Measurements from ENCODE around the gene SLC27A1.
"Not testable (repeated sequence)": the region's sequence is repeated elsewhere in the genome, so short reads cannot be mapped to it uniquely, and the experiment has no call there.

SLC27A1 gene

GRCh38 chr19:17504030-17504429 lies 33.7 kb downstream of the SLC27A1 start:
- H3K27ac Mint-ChIP-seq, result no peak overlapping the region

GRCh38 chr19:17504456-17504855 lies 34.1 kb downstream of the SLC27A1 start:
- H3K36me3 Mint-ChIP-seq, result peaks cover 11% of the 10 kb centered on the region

More at GRCh38 chr19:17504030-17504429, 33.7 kb downstream of the SLC27A1 start:
- no peak overlapping the region for H3K4me3 Mint-ChIP-seq
- H3K4me1 Mint-ChIP-seq, result peaks cover 14% of the 10 kb centered on the region
- no peaks in the 10 kb centered on the region for H3K27me3 Mint-ChIP-seq
- H3K36me3 Mint-ChIP-seq, result peaks cover 11% of the 10 kb centered on the region
- ATAC-seq (ENCODE audit: low read depth) (no peak), DNase-seq (ENCODE audit: low spot score in 2 of 2) (no peak)
- H3K9me3 Mint-ChIP-seq, result no peaks in the 10 kb centered on the region

GRCh38 chr19:17505223-17505622 lies 34.9 kb downstream of the SLC27A1 start:
- peaks cover 9% of the 10 kb centered on the region for H3K4me1 Mint-ChIP-seq

More at GRCh38 chr19:17504456-17504855, 34.1 kb downstream of the SLC27A1 start:
- no peak overlapping the region for H3K4me3 Mint-ChIP-seq
- peaks cover 14% of the 10 kb centered on the region for H3K4me1 Mint-ChIP-seq
- no peak overlapping the region for H3K27ac Mint-ChIP-seq
- no peaks in the 10 kb centered on the region for H3K27me3 Mint-ChIP-seq
- H3K9me3 Mint-ChIP-seq, result no peaks in the 10 kb centered on the region
- DNase-seq (ENCODE audit: low spot score in 2 of 2) (no peak), ATAC-seq (ENCODE audit: low read depth) (no peak)

GRCh38 chr19:17506745-17507144 lies 36.4 kb downstream of the SLC27A1 start:
- no peak overlapping the region for H3K27ac Mint-ChIP-seq
- no peak for DNase-seq (ENCODE audit: low spot score in 2 of 2)
- no peaks in the 10 kb centered on the region for H3K27me3 Mint-ChIP-seq
- H3K9me3 Mint-ChIP-seq, result no peaks in the 10 kb centered on the region
- peaks cover 17% of the 10 kb centered on the region for H3K4me1 Mint-ChIP-seq
- H3K4me3 Mint-ChIP-seq, result no peak overlapping the region
- peaks cover 7% of the 10 kb centered on the region for H3K36me3 Mint-ChIP-seq
- ATAC-seq (ENCODE audit: low read depth), result no peak

More at GRCh38 chr19:17505223-17505622, 34.9 kb downstream of the SLC27A1 start:
- Mint-ChIP-seq H3K27me3 (no peaks in the 10 kb centered on the region), H3K36me3 (peaks cover 8% of the 10 kb centered on the region), H3K27ac (no peak overlapping the region), H3K9me3 (no peaks in the 10 kb centered on the region), H3K4me3 (no peak overlapping the region)
- DNase-seq (ENCODE audit: low spot score in 2 of 2), result no peak
- no peak for ATAC-seq (ENCODE audit: low read depth)

GRCh38 chr19:17508558-17508933 lies 38.2 kb downstream of the SLC27A1 start:
- peaks cover 24% of the 10 kb centered on the region for H3K4me1 Mint-ChIP-seq
- H3K9me3 Mint-ChIP-seq; H3K36me3 Mint-ChIP-seq; H3K4me3 Mint-ChIP-seq; ATAC-seq (ENCODE audit: low read depth); DNase-seq (ENCODE audit: low spot score in 2 of 2); H3K27me3 Mint-ChIP-seq; H3K27ac Mint-ChIP-seq: not testable (repeated sequence)

GRCh38 chr19:17510220-17510993 lies 40.1 kb downstream of the SLC27A1 start:
- Mint-ChIP-seq H3K9me3 (no peaks in the 10 kb centered on the region), H3K27me3 (no peaks in the 10 kb centered on the region), H3K36me3 (peaks cover 3% of the 10 kb centered on the region), H3K4me1 (peaks cover 31% of the 10 kb centered on the region), H3K4me3 (peak overlapping the region; percentile 99), H3K27ac (no peak overlapping the region)
- DNase-seq (ENCODE audit: low spot score in 2 of 2) (no peak), ATAC-seq (ENCODE audit: low read depth) (no peak)

- Mint-ChIP-seq H3K27ac (peak overlapping the region; percentile 87), H3K4me1 (peaks cover 28% of the 10 kb centered on the region)
Observed at GRCh38 chr19:17511724-17512573, 41.6 kb downstream of the SLC27A1 start.

GRCh38 chr19:17512574-17512939 lies 42.2 kb downstream of the SLC27A1 start:
- Mint-ChIP-seq H3K9me3 (no peaks in the 10 kb centered on the region), H3K4me3 (peak overlapping the region; percentile 99), H3K4me1 (peaks cover 28% of the 10 kb centered on the region), H3K27me3 (no peaks in the 10 kb centered on the region), H3K27ac (peak overlapping the region; percentile 87), H3K36me3 (peaks cover 11% of the 10 kb centered on the region)
- DNase-seq (ENCODE audit: low spot score in 2 of 2) (no peak), ATAC-seq (ENCODE audit: low read depth) (no peak)

More at GRCh38 chr19:17511724-17512573, 41.6 kb downstream of the SLC27A1 start:
- DNase-seq (ENCODE audit: low spot score in 2 of 2) (peak; percentile 90 to 92), ATAC-seq (ENCODE audit: low read depth) (peak; percentile 72)
- Mint-ChIP-seq H3K36me3 (peaks cover 5% of the 10 kb centered on the region), H3K4me3 (peak overlapping the region; percentile 99), H3K9me3 (no peaks in the 10 kb centered on the region), H3K27me3 (no peaks in the 10 kb centered on the region)

- H3K9me3 Mint-ChIP-seq, result no peaks in the 10 kb centered on the region
- peak overlapping the region; percentile 18 for H3K27ac Mint-ChIP-seq
- ATAC-seq (ENCODE audit: low read depth) (no peak), DNase-seq (ENCODE audit: low spot score in 2 of 2) (no peak)
- H3K27me3 Mint-ChIP-seq, result no peaks in the 10 kb centered on the region
- peaks cover 19% of the 10 kb centered on the region for H3K36me3 Mint-ChIP-seq
- peaks cover 24% of the 10 kb centered on the region for H3K4me1 Mint-ChIP-seq
- H3K4me3 Mint-ChIP-seq, result no peak overlapping the region
Observed at GRCh38 chr19:17515408-17516149, 45.3 kb downstream of the SLC27A1 start.

- no peak for DNase-seq (ENCODE audit: low spot score in 2 of 2)
- Mint-ChIP-seq H3K4me1 (peaks cover 20% of the 10 kb centered on the region), H3K36me3 (peaks cover 18% of the 10 kb centered on the region), H3K9me3 (no peaks in the 10 kb centered on the region), H3K27me3 (no peaks in the 10 kb centered on the region), H3K27ac (no peak overlapping the region), H3K4me3 (no peak overlapping the region)
- ATAC-seq (ENCODE audit: low read depth), result no peak
Observed at GRCh38 chr19:17517898-17518297, 47.6 kb downstream of the SLC27A1 start.

GRCh38 chr19:17518654-17519053 lies 48.3 kb downstream of the SLC27A1 start:
- peaks cover 24% of the 10 kb centered on the region for H3K4me1 Mint-ChIP-seq
- not testable (repeated sequence) for H3K4me3 Mint-ChIP-seq; H3K27me3 Mint-ChIP-seq; ATAC-seq (ENCODE audit: low read depth); H3K9me3 Mint-ChIP-seq; H3K27ac Mint-ChIP-seq; DNase-seq (ENCODE audit: low spot score in 2 of 2)
- peaks cover 18% of the 10 kb centered on the region for H3K36me3 Mint-ChIP-seq

GRCh38 chr19:17519967-17520366 lies 49.6 kb downstream of the SLC27A1 start:
- DNase-seq (ENCODE audit: low spot score in 2 of 2) (no peak), ATAC-seq (ENCODE audit: low read depth) (no peak)
- Mint-ChIP-seq H3K27me3 (no peaks in the 10 kb centered on the region), H3K4me3 (no peak overlapping the region), H3K36me3 (peaks cover 18% of the 10 kb centered on the region), H3K27ac (no peak overlapping the region), H3K4me1 (peaks cover 27% of the 10 kb centered on the region), H3K9me3 (no peaks in the 10 kb centered on the region)

GRCh38 chr19:17520865-17521264 lies 50.5 kb downstream of the SLC27A1 start:
- Mint-ChIP-seq H3K4me3 (no peak overlapping the region), H3K36me3 (peaks cover 17% of the 10 kb centered on the region), H3K27me3 (no peaks in the 10 kb centered on the region), H3K9me3 (no peaks in the 10 kb centered on the region), H3K27ac (no peak overlapping the region), H3K4me1 (peaks cover 33% of the 10 kb centered on the region)
- DNase-seq (ENCODE audit: low spot score in 2 of 2), result no peak
- ATAC-seq (ENCODE audit: low read depth), result no peak
